Brain pericyte (primary cell): Measurements from ENCODE around the gene GAPVD1.
"Not testable (repeated sequence)": the region's sequence is repeated elsewhere in the genome, so short reads cannot be mapped to it uniquely, and the experiment has no call there.

Experiments used
- DNase-seq: peaks from one replicate; pipeline ENCODE4 v3.0.0-alpha.2; 2012; ENCODE audit warnings: low read depth, low spot score

GAPVD1 gene

DNA sequence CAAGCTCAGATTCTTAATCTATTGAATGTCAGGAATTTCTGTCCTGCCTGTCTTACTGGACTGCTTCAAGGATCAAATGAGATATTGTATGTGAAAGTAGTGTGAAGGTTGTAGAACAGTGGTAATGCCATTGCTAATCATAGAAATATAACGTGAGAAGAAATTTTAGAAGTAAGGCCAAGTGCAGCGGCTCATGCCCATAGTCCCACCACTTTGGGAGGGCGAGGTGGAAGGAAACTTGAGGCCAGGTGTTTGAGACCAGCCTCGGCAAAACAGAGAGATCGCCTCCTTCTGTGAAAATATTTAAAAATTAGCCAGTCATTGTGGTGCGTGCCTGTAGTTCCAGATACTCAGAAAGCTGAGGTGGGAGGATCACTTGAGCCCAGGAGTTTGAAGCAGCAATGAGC, 15.4 kb upstream of the GAPVD1 start:
- no peak for DNase-seq

GRCh38 chr9:125254231-125254630, 7.4 kb upstream of the GAPVD1 start:
- DNase-seq, result no peak

GRCh38 chr9:125255781-125256391, 5.7 kb upstream of the GAPVD1 start:
- no peak for DNase-seq

DNA sequence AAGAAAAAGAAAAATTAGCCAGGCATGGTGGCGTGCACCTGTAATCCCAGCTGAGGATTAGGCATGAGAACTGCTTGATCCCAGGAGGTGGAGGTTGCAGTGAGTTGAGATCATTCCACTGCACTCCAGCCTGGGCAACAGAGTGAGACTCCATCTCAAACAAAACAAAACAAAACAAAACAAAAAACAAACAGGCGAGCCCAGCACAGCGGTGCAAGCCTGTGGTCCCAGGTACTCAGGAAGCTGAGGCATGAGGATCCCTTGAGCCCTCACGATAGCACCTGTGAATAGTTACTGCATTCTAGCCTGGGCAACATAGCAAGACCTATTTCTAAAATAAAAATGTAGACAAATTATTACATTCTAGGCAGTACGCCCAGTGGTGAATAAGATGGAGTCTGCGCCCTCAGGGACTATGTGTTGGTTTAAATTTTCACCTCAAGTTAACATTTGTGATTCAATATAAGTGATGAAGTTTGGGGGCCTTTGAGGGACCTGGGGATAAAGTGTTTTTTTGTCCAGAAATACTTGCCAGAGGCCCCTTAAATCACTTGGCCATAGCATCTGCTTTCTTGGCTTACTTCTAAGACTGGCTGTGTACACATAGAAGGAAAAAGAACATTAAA, 3.4 kb upstream of the GAPVD1 start:
- DNase-seq, result no peak

- DNase-seq, result no peak
Measured at GRCh38 chr9:125258832-125259534, 2.6 kb upstream of the GAPVD1 start.

DNA sequence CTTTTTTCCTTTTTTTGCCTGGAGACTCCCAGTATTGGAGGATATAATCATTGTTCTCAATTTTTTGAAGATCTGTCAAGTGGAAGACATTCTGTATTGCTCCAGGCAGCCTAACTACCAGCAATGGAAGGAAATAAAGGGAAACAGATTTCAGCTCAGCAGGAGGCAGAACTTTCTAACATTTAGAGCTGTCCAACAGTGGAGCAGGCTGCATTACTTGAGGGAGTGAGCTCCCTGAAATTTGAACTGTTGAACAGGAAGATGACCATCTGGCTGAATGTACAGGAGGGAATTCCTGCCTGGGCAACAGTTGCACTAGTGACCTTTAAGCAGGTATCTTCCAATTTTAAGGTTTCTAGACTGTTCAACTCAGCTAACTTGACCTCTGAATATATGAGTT, 1.1 kb upstream of the GAPVD1 start:
- peak; percentile 20 for DNase-seq

GRCh38 chr9:125262294-125262991, 817 bp downstream of the GAPVD1 start:
- no peak for DNase-seq

GRCh38 chr9:125264068-125264467, 2.4 kb downstream of the GAPVD1 start:
- not testable (repeated sequence) for DNase-seq

DNA sequence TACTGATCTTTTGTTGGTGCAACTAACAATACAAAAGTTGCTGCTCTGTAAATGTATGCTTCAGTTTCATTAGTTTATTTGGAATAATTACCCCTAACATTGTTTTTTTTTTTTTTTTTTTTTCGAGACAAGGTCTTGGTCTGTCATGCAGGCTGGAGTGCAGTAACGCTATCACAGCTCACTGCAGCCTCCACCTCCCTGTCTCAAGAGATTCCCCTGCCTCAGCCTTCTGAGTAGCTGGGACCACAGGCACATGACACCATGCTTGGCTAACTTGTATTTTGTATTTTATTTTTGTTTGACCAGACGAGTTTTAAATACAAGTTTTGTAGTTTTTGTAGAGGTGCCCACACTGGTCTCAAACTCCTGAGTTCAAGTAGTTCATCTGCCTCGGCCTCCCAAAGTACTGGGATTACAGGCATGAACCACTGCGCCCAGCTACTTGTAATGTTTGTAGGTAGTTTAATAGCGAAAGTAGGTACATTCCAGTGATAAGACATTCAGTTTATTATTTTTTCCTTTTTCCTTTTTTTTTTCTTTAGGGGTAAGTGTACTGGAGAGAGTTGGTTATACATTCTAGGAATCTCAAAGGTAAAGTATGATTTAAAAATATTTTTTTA, 6.9 kb downstream of the GAPVD1 start:
- no peak for DNase-seq

GRCh38 chr9:125269014-125269397, 7.4 kb downstream of the GAPVD1 start:
- no peak for DNase-seq

GRCh38 chr9:125271081-125271480, 9.5 kb downstream of the GAPVD1 start:
- DNase-seq, result no peak

GRCh38 chr9:125272697-125273096, 11.1 kb downstream of the GAPVD1 start:
- DNase-seq, result no peak

- DNase-seq, result no peak
Measured at GRCh38 chr9:125276771-125277170, 15.1 kb downstream of the GAPVD1 start.

- DNase-seq, result no peak
Measured at GRCh38 chr9:125277411-125277810, 15.8 kb downstream of the GAPVD1 start.

GRCh38 chr9:125280945-125281344, 19.3 kb downstream of the GAPVD1 start:
- DNase-seq, result no peak

DNA sequence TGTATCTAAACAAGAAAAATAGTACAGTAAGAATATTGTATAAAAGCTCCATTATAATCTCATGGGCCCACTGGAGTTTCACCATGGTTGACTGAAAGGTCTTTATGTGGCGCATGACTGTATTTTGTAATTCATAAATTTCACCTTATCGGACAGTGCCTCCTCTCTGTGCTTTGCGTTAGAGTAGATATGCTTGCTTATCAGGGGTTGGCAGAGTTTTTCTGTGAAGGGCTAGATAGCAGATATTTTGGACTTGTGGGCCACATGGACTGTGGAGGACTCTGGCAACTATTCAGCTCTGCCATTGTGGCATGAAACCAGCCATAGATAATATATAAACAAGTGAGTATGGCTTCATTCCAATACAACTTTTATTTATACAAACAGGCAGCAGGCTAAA, 23.2 kb downstream of the GAPVD1 start:
- DNase-seq, result no peak

GRCh38 chr9:125286935-125287433, 25.4 kb downstream of the GAPVD1 start:
- not testable (repeated sequence) for DNase-seq

DNA sequence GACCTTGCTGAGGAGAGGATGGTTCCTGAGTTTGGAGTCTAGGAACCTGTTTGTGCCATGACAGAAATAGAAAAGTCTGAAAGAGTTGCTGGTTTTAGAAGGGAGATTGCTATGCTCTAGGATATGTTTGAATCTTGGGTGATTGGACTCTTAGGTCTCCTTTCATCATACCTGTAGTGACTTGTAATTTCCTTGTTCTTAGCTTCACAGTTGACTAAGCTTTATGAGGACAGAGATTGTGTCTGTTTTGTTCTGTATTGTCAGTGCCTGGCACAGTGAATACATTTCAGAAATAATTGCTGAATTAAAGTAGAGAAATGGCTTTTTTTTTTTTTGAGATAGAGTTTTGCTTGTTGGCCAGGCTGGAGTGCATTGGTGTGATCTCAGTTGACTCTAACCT, 31.5 kb downstream of the GAPVD1 start:
- DNase-seq, result no peak

DNA sequence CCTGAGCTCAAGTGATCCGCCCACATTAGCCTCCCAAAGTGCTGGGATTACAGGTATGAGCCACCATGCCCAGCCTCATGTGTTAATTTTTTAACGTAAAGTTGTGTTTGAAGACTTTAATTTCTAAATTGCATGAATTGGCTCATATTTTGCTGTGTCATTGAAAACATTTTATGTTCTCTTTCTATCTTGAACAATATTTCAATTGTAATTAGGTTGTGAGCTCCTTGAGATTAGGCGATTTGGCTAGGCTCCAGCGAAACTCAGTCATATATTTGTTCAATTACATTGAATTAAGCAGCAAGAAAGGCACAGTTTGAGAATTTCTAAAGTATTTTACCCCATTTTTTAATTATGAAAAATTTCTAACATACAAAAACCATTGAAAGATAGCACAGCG, 34.0 kb downstream of the GAPVD1 start:
- no peak for DNase-seq

- DNase-seq, result no peak
Measured at GRCh38 chr9:125296843-125297372, 35.3 kb downstream of the GAPVD1 start.

- DNase-seq, result no peak
Measured at GRCh38 chr9:125297917-125298316, 36.3 kb downstream of the GAPVD1 start.

- DNase-seq, result no peak
Measured at GRCh38 chr9:125302241-125302640, 40.6 kb downstream of the GAPVD1 start.
